ENCODE data around the gene ENO1.
"Not testable (repeated sequence)": the region's sequence is repeated elsewhere in the genome, so short reads cannot be mapped to it uniquely, and the experiment has no call there.

The ENO1 gene

GRCh38 chr1:8892026-8892425 lies 13.5 kb upstream of the ENO1 start:
- DNase-seq = no peak

- no peak for DNase-seq
Measured at GRCh38 chr1:8891401-8891800, 12.9 kb upstream of the ENO1 start.

GRCh38 chr1:8889925-8890785 lies 11.7 kb upstream of the ENO1 start:
- DNase-seq = no peak

- no peak for DNase-seq
Measured at GRCh38 chr1:8889103-8889846, 10.8 kb upstream of the ENO1 start.

- no peak for DNase-seq
Measured at GRCh38 chr1:8886589-8886988, 8.1 kb upstream of the ENO1 start.

GRCh38 chr1:8886031-8886524 lies 7.6 kb upstream of the ENO1 start:
- DNase-seq = not testable (repeated sequence)

- not testable (repeated sequence) for DNase-seq
Measured at GRCh38 chr1:8884105-8884504, 5.6 kb upstream of the ENO1 start.

- DNase-seq = peak; percentile 6
Measured at GRCh38 chr1:8883491-8883890, 5.0 kb upstream of the ENO1 start.

- no peak for DNase-seq
Measured at GRCh38 chr1:8879922-8880676, 1.6 kb upstream of the ENO1 start.

- DNase-seq = no peak
Measured at GRCh38 chr1:8879464-8879921, 1.0 kb upstream of the ENO1 start.

- DNase-seq = peak; percentile 88
Measured at GRCh38 chr1:8878698-8879463, 395 bp upstream of the ENO1 start.

- no peak for DNase-seq
Measured at GRCh38 chr1:8876087-8876486, 2.4 kb downstream of the ENO1 start.

GRCh38 chr1:8875216-8875861 lies 3.1 kb downstream of the ENO1 start:
- DNase-seq = no peak

GRCh38 chr1:8874230-8875201 lies 4.0 kb downstream of the ENO1 start:
- no peak for DNase-seq

- DNase-seq = no peak
Measured at GRCh38 chr1:8873506-8874229, 4.8 kb downstream of the ENO1 start.

- no peak for DNase-seq
Measured at GRCh38 chr1:8873001-8873400, 5.5 kb downstream of the ENO1 start.

- DNase-seq = no peak
Measured at GRCh38 chr1:8871965-8872399, 6.5 kb downstream of the ENO1 start.

- no peak for DNase-seq
Measured at GRCh38 chr1:8871539-8871935, 6.9 kb downstream of the ENO1 start.

GRCh38 chr1:8870616-8871538 lies 7.6 kb downstream of the ENO1 start:
- no peak for DNase-seq
